GM15510 (cell line): ENCODE measurements around the gene KLK13.

Experiments
- POLR2A ChIP-seq: IDR thresholded peaks from 3 replicates; pipeline ENCODE4 v1.6.1; 2011; ENCODE audit warnings: borderline replicate concordance; ENCODE audit not compliant: insufficient read length; ENCODE audit errors: extremely low read depth

The KLK13 gene

DNA sequence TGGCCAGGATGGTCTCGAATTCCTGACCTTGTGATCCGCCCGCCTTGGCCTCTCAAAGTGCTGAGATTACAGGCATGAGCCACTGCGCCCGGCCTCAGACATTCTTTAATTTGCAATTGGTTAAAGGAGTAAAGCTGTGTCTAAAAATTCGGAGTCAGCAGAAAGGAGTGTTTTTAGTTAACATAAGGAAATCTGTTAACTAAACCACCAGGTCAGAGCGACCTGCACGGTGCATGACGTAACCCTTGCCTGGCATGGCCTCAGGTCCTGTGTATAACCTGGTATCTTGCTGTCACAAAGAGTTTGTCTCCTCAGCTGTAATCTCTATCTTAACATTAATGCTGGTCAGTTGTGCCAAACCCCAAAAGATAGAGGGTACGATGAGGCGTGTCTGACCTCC is 20.6 kb downstream of the KLK13 start:
- TF ChIP-seq POLR2A, result no peak

DNA sequence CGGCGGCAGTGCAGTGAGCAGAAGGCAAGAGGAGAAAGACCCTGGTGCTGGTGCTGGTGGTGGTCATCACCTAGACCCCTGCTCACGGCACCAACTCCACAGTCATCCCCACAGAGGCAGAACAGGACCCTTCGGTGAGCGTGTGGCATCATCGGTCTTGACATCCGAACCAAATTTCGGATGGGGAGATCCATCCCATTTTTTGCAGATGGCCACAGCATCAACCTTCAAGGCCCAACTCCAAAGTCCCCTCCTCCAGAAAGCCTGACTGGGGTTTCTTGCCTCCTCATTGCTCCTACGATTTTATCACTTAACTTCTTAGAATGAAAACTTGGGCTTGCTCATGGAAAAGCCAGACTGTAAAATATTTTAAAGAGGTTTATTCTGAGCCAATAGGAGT is 21.4 kb downstream of the KLK13 start:
- TF ChIP-seq POLR2A, result no peak

DNA sequence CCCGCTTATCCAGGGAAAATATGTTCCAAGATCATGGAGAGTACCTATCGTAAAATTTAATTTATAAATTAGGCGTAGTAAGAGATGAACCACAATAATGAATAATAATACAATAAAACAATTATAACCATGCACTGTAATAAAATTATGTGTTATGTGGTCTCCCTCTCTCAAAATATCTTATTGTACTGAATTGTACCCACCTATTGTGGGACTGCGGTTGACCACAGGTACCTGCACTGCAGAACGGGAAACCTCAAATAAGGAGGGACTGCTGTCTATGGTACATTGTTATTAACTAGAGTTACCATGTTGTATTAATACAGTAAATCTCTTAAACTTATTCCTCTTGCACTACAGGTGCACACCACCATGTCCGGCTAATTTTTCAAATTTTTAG is 24.7 kb downstream of the KLK13 start:
- TF ChIP-seq POLR2A, result no peak

DNA sequence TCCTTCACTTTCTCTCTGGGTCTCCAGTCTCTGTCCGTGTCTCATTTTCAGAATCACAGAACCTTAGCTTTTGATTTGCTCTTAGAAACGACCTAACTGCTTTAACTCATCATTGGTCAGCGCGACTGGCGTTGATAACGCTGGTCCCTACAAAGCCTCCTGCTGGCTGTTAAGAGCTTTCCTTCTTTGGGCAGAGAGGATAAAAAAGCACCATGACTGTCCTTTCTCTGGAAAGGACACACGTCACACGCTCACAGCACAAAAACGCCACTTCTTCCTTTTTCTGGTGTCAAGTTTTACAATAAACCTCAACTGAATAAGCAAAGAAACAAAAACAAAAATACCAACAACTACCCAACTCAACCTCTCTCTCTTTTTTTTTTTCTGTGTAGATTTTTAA is 28.4 kb downstream of the KLK13 start:
- no peak for TF ChIP-seq POLR2A

DNA sequence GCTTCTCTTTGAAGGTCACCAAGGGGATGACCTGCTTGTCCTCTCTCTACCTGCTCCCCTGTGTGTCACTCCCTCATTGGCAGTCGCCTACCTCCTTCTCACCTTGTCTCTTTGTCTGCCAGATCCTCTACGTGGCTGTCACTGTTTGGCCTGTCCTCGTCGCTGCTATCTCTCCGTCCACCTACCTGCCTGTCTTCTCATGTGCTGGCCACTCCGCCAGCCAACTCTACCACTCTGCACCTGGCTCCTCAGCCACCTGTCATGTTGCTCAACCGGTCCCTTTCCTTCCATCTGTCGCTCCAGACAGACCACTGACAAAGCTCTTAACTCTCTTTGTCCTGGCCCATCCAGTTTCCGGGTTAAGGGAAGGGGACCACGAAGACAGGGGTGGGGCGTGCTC is 30.2 kb downstream of the KLK13 start, which contains the start of gene KLK12:
Gene KLK12, minus strand, starts transcription at position 299 of the 400 bp plus-strand sequence. CDS start 381 bp downstream, outside the sequence.
- TF ChIP-seq POLR2A, result no peak

DNA sequence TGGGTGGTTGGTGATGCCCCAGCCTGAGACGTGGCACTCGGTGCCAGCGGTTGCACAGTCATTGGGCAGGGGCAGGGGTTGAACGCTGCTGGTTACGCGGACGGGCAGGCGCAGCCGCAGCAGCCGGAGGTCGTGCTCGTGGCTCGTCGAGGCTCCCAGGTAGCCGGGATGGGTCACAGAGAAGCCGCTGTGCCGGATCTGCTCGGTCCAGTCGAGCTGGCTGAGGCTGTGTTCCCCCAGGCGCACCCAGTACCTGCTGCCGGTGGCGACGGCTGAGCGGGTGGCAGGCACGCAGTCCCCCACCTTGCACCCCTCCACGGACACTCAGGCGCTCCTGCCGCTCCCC is 33.0 kb downstream of the KLK13 start:
- TF ChIP-seq POLR2A, result no peak

DNA sequence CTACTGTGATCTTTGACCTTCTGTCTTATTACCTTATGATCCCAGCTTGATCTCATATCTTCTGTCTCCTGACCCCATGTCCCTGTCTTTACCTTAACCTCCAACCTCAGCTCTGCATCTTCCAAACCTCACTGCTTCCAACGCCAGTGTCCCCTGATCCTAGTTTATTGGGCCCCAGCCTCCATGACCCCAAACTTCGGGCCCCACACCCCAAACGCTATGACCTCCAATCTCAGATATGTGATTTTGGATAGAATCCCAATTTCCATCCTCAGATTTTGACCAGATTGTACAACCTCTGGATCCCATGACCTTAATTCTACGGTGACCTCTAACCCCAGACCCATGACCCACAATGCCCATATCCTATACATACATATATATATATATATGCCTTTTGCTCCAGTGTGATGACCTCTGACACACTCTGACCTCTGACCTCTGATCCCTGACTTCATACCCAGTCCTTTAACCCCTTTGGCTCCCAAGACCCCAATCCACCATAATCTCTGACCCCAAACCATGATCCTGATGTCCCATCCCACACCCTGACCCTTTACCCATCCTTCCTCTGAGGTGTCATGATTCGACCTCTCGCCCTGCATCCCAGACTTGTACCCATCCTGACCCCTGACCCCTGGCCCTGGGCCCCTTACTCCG is 33.5 kb downstream of the KLK13 start:
- no peak for TF ChIP-seq POLR2A

DNA sequence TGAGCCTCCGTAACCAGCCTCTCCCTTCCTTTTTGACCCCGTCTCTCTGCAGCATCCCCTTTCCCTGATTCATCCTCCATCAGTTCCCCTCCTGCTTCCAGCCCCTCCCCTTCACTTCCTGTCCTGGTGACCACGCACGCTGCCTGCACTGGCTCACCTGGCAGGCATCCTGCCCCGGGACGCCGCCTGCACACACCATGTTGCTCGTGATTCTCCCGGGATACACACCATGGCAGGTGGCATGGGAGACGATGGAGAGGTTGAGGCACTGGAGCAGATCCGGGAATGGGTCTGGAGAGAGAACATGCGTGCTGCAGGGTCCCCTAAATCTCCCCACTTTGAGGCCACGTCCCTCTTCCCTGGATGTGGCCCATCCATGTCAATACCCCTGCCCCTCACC is 34.3 kb downstream of the KLK13 start:
- TF ChIP-seq POLR2A, result no peak

DNA sequence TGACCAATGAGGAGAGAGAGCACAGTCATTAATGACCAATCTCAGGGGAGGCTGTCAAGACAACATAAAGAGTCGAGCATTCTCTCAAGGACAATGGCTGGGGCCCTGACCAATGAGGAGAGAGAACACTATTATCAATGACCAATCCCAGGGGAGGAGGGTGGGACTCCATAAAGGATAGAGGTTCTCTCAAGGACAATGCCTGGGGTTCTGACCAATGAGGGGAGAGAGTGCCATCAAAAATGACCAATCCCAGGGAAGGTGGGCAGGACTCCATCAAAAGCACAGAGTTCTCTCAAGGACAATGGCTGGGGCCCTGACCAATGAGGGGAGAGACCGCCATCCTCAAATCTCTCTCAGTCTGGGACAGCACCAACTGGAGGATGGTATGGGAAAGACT is 35.2 kb downstream of the KLK13 start:
- TF ChIP-seq POLR2A, result no peak

DNA sequence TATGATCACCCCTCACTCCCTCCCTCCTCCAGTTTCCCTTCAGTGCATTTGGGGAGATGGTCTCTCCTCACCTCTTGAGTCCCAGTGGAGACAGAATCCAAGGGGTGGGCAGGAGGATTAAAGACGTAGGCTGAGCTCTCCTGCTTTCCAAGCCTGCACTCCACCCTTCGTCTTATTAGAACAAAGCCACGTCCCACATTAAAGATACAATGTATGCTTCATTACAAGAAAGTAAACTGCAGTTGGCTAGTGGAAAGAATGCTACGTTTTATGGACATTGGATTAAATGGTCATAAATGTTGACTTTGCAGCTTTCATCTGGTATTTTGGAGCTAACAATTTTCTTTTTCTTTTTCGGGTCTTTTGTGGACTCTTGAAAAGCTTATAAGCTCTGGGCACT is 37.0 kb downstream of the KLK13 start:
- no peak for TF ChIP-seq POLR2A

DNA sequence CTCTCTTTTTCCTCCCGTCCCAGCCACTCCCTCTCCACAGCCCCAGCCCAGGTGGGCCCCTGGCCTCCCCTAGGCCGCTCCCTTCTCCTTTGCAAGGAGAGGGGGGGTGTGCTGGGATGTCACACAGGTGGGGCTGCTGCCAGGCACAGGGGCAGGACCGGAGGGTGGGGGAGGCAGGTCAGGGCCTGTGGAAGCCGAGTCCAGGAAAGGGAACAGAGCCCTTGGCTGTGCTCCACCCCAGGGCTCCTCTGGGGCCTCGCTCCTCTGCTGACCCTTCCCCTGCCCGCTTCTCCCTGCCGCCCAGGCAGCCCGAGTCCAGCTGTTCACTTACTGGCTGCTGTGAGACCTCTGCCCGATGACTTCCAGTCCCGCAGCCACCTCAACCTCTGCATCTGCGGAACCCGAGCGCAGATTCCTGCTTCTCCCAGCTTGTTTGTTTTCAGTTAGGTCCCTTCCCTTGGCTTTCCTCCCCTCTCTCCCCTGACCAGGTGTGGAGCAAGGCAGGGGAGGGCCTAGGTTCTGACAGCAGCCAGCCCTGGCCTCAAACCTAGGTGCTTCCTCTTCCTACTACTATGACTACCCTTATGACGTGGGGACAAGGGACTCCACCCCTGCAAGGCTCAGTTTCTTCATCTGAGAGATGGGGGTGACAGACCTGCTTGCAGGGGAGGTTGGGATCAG is 37.6 kb downstream of the KLK13 start:
- TF ChIP-seq POLR2A, result no peak

DNA sequence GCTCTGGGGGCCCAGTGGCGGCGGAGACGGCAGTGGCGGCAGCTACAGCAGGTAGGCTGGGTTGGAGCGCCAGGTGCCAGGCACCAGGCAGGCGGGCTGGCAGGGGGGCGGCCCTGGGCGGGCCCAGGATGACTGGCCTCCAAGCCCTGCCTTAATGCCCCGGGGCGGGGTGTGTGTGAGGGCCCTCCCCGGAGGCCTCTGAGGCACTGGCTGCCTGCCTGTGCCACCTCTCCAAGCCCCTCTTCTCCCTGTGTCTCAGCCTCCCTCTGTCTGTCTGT is 38.4 kb downstream of the KLK13 start, which contains the start of gene KLK11:
Gene KLK11, minus strand, starts transcription at position 63 of the 278 bp plus-strand sequence. CDS start 985 bp downstream, outside the sequence.
- no peak for TF ChIP-seq POLR2A

DNA sequence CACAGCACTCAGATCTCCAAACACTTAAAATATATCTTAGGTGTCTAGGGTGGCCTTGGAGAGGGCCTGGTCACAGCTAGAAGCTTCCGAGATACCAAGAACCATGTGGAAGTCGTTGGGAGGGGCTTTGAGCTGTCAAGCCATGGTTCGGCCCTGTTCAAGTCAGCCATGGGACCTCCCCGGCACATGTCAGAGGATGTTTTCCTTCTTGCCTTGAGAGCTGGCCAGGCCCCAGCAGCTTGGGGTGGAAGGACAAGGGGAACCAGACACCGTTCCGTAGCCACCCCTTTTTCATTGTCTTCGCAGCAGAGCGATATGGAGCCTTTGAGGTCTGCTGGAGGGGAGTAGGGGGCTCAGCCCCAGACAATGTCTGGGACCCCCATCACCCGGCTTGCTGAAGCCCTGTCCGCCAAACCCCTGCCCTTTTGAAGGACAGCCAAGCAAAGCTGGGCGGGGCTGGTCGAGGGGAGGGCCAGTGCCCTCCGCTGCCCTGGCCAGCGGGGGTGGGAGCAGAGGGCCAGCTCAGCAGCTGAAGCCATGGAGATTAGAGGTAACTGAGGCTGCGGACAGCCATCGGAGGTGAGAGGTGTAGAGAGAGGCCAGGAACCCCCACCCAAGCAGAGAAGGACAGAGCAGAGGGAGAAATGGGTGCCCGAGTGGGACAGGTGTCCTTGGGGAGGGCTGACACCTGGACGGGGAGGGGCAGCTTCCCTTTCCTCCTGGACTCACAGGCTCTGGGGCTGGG is 38.9 kb downstream of the KLK13 start:
- no peak for TF ChIP-seq POLR2A

DNA sequence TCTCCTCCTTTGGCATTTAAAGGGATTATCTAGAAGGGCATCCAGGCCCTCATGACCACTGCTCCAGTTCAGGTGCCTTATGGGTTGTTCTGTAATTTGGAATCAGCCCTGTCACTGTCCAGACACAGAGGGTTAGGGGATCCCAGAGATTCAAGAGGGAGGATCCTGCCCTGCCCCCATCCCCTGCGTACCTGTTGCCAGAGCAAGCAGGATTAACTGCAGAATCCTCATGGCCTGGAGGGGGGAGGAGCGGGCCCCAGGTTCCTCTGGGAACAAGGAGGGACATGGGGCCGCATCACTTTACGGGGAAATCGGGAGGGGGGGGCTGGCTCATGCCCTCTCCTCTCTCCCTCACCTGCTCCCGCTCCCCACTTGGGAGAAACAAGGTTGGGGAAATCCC is 39.5 kb downstream of the KLK13 start:
- TF ChIP-seq POLR2A, result no peak

DNA sequence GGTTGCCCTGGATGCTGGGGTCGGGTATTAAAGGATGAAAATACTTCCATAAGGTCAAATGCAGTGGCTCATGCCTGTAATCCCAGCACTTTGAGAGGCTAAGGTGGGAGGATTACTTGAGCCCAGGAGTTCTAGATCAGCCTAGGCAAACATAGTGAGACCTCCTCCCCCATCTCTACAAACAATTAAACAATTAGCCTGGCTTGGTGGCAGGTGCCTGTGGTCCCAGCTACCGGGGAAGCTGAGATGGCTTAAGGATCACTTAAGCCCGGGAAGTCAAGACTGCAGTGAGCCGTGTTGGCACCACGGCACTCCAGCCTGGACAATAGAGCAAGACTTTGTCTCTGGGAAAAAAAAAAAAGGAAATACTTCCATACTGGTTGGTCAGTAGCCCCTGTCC is 40.0 kb downstream of the KLK13 start:
- no peak for TF ChIP-seq POLR2A

DNA sequence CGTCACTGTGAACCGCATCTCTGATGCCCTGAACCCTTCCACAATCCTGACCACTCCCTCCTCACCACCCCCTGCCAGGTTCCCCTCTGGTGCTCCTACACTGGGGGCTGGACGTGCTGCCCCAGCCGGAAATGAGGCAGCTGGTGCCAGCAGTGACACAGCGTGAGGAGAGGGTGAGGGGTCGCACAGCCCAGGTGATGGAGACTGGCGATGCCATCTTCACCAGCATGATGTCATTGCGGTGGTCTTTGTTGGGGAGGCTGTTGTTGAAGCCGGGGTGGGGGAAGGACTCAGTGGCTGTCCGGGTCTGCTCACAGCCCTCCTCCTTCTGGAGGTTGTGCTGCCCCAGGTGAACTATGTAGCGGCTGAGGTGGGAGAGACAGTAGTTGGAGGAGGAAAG is 40.9 kb downstream of the KLK13 start:
- no peak for TF ChIP-seq POLR2A
